ENCODE results near the gene KRT2. TPM values are rescaled to one million over a fixed set of nuclear protein-coding genes. Genes with fewer than 3 reads are reported as not detected.
A peak's percentile ranks its signal among the peaks of the same experiment; 100 is the strongest.

Gene KRT2
- total and polyA plus RNA-seq, 7 donors = 0.38 TPM; not detected in 6

DNA sequence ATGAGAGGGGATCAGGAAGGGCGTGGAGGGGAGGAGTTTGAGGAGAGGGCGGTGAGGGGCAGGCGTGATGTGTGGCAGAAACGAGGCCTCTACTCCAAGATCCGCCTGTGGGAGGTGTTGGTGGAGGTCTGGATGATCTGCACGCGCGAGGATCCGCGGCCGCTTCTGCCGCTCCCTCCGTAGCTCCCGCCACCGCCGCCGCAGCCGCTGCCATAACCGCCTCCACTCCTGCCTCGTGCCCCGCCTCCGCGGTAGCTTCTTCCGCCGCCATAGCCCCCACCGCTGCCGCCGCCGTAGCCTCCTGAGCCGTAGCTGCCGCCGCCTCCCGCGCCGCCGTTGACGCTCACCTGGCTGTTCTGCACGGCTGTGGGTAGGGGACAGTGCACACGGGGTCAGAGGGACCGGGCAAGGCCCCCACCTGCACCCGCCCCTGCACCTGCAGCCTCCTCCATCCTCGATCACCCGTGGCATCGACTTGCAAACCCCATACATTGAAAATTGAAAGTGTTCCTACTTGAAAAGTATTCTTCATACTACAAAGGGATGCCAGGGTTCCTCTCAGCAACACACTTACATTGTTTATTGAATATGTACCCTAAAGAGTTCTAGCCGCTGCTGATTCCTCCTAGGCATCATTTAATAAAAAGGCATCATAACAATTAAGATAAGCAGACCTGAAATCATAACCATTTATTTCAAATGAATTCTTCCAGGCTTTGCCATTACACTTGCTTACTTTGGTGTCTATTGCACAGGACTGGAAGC, 39.2 kb upstream of the KRT2 start:
- intact Hi-C loops (cut with DNase I) = no loop called here
- WGBS, 2 donors = 2 to 3% methylated on average over 45 of the region's 45 CpGs
- Histone ChIP-seq H3K27ac (no peak overlapping the region), H3K27me3 (peaks cover 0 to 30% (median 18%) of the 10 kb centered on the region in 3 donors), H3K4me3 (peak overlapping the region; percentile 3 to 42 (median 31)), H3K36me3 (no peaks in the 10 kb centered on the region), H3K4me1 (peaks cover 0 to 17% (median 12%) of the 10 kb centered on the region in 4 donors), H3K9me3 (no peaks in the 10 kb centered on the region)
- TF ChIP-seq EP300 (IDR thresholded peaks at IDR 0.05) = no peak
- no peak for TF ChIP-seq POLR2A (IDR thresholded peaks at IDR 0.05)
- TF ChIP-seq POLR2AphosphoS5 (IDR thresholded peaks at IDR 0.05) = no peak
- no peak for DNase-seq

DNA sequence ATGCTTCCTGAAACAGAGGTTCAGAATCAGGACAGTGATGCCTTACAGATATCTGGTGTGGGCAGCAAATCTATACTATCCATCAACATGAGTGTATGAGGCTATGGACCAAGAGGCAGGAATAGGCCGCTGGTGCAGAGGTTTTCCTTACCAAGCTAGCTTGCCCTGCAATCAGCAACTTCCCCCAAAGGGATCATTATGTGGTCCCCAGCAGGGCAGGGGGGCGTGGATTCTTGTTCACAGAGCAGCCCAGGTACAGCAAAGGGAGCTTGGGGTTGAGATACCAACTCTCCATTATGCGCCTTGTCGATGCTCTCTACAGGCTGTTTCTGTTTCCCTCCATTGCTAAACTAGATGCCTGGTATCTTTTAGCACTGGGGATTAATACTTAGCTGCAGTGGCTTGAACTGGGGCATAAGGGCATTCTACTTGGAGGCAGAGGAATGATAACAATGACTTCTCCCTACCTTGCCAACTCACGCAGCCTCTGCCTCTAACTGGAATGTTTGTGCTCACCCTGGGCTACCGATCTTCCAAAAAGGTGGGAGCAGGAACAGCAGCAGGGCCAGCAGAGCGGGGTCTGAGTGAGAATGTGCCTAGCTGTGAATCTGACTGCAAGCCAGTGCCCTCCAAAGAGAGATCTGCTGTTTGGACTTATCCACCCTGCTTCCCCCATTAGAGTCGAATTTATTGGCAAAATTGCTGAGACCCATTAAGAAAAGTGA, 38.5 kb upstream of the KRT2 start:
- H3K27ac ChIP-seq = no peak overlapping the region
- H3K36me3 ChIP-seq = no peaks in the 10 kb centered on the region
- no peaks in the 10 kb centered on the region for H3K9me3 ChIP-seq
- no peak for DNase-seq
- peak overlapping the region in 3 of 4 donors; percentile 29 to 42 (median 33) for H3K4me3 ChIP-seq
- intact Hi-C loops (cut with DNase I) = no loop called here
- no peak for TF ChIP-seq EP300 (IDR thresholded peaks at IDR 0.05)
- TF ChIP-seq POLR2A (IDR thresholded peaks at IDR 0.05) = no peak
- no peak for TF ChIP-seq POLR2AphosphoS5 (IDR thresholded peaks at IDR 0.05)
- TF ChIP-seq, protein P1, sequence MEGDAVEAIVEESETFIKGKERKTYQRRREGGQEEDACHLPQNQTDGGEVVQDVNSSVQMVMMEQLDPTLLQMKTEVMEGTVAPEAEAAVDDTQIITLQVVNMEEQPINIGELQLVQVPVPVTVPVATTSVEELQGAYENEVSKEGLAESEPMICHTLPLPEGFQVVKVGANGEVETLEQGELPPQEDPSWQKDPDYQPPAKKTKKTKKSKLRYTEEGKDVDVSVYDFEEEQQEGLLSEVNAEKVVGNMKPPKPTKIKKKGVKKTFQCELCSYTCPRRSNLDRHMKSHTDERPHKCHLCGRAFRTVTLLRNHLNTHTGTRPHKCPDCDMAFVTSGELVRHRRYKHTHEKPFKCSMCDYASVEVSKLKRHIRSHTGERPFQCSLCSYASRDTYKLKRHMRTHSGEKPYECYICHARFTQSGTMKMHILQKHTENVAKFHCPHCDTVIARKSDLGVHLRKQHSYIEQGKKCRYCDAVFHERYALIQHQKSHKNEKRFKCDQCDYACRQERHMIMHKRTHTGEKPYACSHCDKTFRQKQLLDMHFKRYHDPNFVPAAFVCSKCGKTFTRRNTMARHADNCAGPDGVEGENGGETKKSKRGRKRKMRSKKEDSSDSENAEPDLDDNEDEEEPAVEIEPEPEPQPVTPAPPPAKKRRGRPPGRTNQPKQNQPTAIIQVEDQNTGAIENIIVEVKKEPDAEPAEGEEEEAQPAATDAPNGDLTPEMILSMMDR (IDR thresholded peaks at IDR 0.05) = no peak
- peaks cover 0 to 17% (median 12%) of the 10 kb centered on the region in 4 donors for H3K4me1 ChIP-seq
- WGBS, 2 donors = 65 to 68% methylated on average over 8 of the region's 8 CpGs
- peaks cover 0 to 38% (median 18%) of the 10 kb centered on the region in 3 donors for H3K27me3 ChIP-seq

DNA sequence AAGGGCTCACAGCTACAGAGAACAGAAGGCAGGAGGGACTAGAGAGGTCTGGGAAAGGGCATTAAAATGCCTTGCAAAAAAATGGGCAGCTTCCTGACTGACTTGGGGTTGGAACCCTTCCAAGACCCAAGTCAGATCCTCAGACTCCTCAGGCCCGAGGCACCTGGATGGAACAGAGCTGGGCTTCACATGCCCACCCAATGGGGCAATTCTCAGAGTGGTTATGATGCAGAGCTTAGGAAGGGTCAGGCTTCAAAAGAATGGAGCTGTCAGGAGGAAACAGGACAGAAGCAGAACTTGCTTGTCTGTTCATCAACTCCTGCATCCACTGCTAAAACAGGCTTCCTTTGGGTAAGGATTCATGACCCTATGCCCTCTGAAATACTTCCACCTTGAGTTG, 37.9 kb upstream of the KRT2 start:
- no peak for DNase-seq
- Histone ChIP-seq H3K27me3 (peaks cover 0 to 42% (median 18%) of the 10 kb centered on the region in 3 donors), H3K4me1 (peaks cover 0 to 17% (median 12%) of the 10 kb centered on the region in 4 donors), H3K27ac (no peak overlapping the region), H3K4me3 (no peak overlapping the region), H3K9me3 (no peaks in the 10 kb centered on the region), H3K36me3 (no peaks in the 10 kb centered on the region)
- TF ChIP-seq POLR2A (IDR thresholded peaks at IDR 0.05) (no peak), EP300 (IDR thresholded peaks at IDR 0.05) (no peak), POLR2AphosphoS5 (IDR thresholded peaks at IDR 0.05) (no peak)
- TF ChIP-seq, protein P1 (IDR thresholded peaks at IDR 0.05) = no peak
- intact Hi-C loops (cut with DNase I) = no loop called here
- 79 to 83% methylated on average over 1 of the region's 1 CpG for WGBS, 2 donors

DNA sequence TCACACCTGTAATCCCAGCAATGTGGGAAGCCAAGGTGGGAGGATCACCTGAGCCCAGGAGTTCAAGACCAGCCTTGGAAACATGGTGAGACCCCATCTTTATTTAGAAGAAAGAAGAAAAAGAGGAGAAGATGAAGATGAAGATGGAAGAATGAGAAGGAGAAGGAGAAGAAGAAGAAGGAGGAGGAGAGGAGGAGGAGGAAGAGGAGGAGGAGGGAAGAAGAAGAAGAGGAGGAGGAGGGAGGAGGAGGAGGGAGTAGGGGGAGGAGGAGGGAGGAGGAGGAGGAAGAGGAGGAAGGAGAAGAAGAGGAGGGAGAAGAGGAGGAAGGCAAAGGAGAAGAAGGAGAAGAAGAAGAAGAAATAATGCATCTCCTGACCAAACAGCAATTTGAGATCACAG, 37.2 kb upstream of the KRT2 start:
- no peak for DNase-seq
- Histone ChIP-seq H3K4me1 (peaks cover 0 to 17% (median 12%) of the 10 kb centered on the region in 4 donors), H3K27me3 (peaks cover 0 to 42% (median 18%) of the 10 kb centered on the region in 3 donors), H3K27ac (no peak overlapping the region), H3K4me3 (no peak overlapping the region), H3K36me3 (no peaks in the 10 kb centered on the region), H3K9me3 (no peaks in the 10 kb centered on the region)
- intact Hi-C loops (cut with DNase I) = no loop called here
- TF ChIP-seq, protein P1 (IDR thresholded peaks at IDR 0.05) = no peak
- TF ChIP-seq EP300 (IDR thresholded peaks at IDR 0.05) (no peak), POLR2A (IDR thresholded peaks at IDR 0.05) (no peak), POLR2AphosphoS5 (IDR thresholded peaks at IDR 0.05) (no peak)

DNA sequence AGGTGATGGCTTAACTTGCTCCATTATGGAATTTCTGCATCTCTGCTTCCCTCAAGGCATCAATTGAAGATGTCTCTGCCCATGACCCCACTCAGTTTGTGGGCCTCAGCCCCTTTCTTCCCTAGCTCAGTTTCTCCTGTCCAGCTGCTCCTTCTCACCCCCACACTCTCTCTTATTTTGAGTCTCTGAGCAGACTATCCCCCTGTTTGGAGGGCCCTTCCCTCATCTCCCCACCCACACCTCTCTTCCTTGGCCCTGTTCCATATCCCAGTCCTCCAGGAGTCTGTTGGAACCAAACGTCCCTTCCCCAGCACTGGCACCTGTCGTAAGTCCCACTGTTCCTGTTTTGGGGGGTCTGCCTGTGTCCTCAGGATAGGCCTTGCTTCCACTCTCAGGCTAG, 36.5 kb upstream of the KRT2 start:
- no peak for DNase-seq
- no peaks in the 10 kb centered on the region for H3K9me3 ChIP-seq
- intact Hi-C loops (cut with DNase I) = no loop called here
- 73 to 77% methylated on average over 2 of the region's 2 CpGs for WGBS, 2 donors
- no peaks in the 10 kb centered on the region for H3K36me3 ChIP-seq
- H3K4me3 ChIP-seq = no peak overlapping the region
- no peak overlapping the region for H3K27ac ChIP-seq
- peaks cover 0 to 17% (median 12%) of the 10 kb centered on the region in 4 donors for H3K4me1 ChIP-seq
- H3K27me3 ChIP-seq = peaks cover 0 to 42% (median 18%) of the 10 kb centered on the region in 3 donors
- TF ChIP-seq POLR2AphosphoS5 (IDR thresholded peaks at IDR 0.05) = no peak
